HG03342 (cell line): ENCODE data around the gene TKTL1.

Experiments used
- ATAC-seq: cut with Tn5 transposase; IDR thresholded peaks from one replicate; pipeline ENCODE4 v1.9.1; 2021; ENCODE audit warnings: mild to moderate bottlenecking, moderate library complexity; ENCODE audit not compliant: unreplicated experiment

Gene TKTL1

DNA sequence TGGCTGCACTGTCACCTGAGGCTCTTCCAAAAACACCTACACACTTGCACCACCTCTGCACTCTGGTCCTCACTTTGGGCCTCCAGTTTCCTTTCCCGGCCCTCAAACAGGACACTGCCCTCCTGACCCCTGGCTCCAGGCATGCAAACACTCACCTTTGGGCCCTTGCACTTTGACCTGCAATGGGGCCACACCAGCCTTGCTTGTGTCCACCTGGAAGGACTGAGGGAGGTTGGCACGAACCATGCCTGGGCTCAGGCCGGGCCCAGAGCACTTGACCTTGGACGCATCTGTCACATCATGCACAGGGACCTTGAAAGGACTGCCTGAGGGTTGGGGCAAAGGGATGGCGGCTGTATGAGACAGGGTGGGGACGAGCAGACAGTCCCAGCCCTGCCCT, 63.2 kb downstream of the TKTL1 start:
- no peak for ATAC-seq

DNA sequence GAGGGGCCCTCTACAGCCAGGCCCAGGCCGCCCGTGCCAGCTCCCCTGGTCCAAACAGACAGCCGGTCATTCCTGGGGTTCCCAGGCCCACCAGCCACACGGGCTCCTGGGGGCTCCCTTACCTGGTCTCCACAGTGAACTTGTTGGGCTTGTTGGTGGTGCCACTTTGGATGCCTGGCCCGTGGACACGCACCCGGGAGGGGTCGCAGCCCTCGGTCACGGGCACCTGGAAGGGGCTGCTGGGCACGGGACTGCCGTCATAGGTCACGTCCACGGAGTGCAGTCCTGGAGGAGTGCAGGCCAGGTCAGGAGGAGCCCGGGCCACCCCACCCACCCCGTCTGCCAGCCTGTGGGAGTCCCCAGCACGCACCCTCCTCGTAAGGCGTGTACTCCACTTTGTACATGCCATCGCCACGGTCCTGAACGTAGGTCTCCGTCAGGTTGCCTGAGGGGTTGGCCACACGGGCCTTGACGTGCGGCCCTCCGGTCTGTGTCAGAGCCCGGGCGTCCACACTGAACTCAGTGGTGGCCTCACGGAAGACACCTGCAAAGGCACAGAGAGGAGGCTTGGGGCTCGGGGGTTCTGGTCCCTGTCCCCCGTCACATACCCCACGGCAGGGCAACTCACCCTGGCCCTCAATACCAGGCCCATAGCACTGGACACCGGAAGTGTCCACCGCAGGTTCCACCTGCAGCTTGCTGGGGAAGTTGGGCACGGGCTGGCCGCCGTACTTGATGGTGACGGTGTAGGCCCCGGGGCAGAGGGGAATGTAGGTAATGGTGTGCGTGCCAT, 64.0 kb downstream of the TKTL1 start:
- no peak for ATAC-seq

DNA sequence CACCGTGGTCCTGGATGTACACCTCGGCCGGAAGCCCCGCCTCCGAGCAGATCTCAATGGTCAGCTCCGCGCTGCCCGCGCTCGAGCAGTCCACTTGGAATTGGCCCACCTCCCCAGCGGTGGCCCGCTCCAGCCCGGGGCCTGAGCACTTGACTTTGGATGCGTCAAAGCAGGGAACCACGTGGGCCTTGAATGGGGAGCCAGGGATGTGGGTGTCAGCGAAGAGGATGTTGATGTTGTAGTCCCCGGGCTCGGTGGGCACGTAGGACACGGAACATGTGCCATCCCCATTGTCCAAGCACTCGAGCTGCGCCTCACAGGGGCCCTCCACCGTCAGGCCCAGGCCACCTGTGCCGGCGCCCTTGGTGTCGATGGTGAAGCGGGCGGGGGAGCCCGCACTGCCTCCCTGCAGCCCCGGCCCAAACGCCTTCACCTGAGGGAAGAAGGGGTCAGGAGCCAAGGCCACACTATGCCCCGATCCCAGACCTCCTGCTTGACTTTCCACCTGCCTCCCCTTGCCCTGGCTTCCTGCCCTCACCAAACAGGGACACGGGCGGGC, 64.6 kb downstream of the TKTL1 start:
- no peak for ATAC-seq

DNA sequence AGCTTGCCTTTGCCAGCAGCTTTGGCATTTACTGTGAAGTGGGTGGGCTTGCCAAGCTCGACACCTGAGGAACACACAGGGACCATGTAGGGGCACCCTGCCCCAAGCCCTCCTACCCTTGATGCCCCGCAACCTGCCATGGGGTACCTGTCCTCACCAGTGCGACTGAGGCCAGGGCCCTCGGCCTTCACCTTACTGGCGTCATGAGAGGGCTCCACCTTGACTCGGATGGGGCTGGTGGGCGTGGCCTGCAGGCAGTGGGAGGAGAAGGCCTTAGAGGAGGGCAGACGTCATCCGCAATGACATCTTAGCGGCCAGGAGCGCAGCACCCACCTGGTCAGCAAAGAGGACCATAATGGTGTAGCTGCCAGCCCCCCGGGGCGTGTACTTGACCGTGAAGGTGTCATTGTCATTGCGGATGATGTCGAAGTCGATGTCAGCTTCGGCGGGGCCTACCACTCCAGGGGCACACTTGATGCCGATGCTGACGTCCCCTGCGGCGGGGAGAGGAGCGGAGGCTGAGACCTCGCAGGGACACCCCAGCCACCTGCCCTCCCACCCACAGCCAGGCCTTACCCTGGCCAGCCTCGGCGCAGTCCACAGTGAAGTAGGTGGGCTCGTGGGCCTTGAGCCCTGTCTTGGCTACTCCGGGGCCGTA, 66.6 kb downstream of the TKTL1 start:
- ATAC-seq: no peak

DNA sequence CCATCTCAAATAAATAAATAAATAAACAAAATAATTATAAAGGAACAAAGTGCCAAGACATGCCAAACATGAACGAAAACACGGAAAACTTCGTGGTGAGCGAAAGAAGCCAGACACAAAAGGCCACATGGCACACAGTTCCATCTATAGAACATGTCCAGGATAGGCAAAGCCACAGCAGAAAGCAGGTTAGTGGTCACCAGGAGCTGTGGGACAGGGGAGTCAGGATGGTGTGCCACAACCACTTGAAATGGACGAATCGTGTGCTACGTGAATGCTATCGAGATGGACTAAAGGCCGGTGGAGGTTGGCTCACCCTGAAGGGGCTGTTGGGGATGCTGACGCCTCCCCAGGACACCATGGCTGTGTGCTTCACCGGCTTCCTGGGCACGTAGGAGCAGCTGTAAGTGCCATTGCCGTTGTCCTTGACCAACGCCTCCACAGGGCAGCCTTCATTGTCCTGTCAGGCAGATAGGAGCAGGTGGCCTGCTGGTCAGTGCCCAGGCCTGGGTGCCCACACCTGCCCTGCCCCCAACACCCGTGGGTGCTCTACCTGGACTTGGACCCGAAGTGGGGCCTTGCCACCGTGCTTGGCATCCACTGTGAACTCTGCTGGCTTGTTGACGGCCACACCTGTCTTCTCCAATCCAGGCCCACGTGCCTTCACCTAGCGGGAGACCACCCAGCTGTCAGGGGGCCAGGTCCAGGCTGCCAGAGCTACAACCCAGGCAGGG, 68.3 kb downstream of the TKTL1 start:
- no peak for ATAC-seq

DNA sequence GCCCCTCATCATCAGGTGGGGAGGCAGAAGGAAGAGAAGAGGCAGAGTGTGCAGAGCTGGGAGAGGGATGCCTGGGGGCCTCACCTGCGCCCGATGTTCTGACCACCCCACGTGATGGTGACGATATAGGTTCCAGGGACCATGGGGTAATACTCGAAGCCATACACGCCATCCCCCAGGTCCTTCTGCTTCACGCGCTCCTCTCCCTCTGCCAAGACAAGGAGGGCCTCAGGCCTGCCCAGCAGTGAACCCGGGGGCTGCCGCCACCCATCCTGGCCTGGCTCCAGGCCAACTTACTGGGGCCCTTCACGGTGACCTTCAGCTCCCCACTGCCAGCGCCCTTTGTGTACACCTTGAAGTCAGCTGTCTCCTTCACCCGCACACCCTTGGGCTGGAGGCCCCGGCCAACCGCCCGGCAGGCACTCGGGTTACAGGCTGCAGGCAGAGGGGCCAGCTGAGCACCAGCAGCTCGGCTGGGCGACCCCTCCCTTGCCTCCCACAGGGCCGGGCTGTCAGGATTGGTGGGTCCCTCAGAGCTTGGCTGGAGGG, 69.5 kb downstream of the TKTL1 start:
- ATAC-seq: no peak

DNA sequence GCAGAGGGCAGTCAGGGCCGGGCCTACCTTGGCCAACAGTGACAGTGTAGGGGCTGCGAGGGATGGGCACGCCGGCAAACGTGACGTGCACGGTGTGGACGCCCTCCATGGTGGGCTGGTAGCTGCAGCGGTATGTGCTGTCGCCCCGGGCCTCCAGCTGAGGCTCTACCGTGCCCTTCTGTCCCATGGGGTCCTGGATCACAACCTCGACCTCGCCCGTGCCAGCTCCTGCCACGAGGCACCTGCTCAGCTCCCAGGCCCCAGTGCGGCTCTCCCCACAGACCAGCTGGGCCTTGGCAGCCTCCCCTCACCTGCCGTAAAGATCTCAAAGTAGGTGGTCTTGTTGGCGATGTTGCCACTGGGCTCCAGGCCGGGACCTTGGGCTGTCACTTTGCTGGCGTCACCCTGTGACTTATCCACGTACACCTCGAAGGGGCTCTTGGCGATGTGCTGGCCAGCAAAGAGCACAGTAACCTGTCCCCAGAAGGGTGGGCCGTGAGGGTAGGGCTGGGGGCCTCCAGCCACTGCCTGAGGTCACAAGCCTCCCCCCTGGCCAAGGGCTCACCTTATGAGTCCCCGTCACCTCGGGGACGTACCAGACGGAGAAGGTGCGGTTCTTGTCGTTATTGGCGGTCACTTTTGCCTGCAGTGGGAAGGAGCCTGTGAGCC, 70.5 kb downstream of the TKTL1 start:
- no peak for ATAC-seq

DNA sequence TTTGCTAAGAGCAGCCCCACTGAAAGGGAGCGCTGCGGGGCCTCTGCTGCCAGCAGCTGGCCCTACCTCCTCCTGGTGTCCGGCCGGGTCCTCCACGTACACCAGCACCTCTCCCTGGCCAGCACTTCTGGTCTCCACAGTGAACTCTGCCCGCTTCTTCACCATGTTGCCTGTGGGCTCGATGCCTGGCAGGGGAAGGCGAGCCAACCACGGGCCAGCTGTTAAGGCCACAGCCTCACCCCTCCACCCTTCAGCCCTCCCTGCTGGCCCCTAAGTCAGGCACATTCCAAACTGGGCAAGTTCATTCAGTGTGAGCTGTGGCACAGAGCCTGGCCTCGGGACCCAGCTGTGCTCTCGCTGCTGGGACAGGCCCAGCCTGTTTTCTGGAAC, 71.1 kb downstream of the TKTL1 start:
- ATAC-seq: no peak

DNA sequence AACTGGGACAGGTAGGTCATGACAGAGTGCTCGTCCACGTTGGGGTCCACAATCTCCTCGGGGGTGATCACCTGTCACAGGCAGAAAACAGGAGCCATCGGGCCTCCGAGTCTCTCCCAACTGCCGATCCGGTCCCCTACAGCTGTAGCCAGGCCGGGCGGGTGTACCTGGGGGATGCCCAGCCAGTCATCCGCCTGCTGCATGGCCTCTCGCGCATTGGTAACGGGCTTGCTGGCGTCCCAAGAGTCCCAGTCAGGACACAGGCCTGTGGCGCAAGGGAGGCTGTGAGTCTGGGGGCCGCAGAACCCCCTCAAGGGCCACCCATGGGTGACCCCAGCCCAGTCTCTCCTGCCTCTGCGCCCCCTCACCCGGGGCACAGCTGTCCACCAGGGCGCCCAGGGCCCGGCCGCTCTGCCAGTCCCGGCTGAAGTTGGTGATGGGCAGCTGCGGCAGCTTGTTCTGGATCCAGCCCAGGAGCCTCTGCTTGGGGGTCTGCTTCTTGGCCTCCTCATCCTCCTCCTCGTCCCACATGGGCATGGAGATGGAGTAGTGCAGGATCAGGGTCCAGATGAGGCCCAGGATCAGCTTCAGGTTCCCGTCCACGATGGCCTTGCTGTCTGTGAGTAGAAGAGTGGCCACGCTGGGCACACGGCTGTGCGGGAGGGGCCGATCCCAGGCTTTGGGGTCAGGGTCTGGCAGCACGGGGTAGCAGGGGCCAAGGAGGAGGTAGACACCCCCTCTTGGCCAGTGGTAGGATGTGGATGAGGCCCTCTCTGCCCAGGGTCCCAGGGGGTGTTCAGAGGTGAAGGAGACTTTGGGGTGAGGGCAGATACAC, 72.1 kb downstream of the TKTL1 start:
- ATAC-seq: no peak

DNA sequence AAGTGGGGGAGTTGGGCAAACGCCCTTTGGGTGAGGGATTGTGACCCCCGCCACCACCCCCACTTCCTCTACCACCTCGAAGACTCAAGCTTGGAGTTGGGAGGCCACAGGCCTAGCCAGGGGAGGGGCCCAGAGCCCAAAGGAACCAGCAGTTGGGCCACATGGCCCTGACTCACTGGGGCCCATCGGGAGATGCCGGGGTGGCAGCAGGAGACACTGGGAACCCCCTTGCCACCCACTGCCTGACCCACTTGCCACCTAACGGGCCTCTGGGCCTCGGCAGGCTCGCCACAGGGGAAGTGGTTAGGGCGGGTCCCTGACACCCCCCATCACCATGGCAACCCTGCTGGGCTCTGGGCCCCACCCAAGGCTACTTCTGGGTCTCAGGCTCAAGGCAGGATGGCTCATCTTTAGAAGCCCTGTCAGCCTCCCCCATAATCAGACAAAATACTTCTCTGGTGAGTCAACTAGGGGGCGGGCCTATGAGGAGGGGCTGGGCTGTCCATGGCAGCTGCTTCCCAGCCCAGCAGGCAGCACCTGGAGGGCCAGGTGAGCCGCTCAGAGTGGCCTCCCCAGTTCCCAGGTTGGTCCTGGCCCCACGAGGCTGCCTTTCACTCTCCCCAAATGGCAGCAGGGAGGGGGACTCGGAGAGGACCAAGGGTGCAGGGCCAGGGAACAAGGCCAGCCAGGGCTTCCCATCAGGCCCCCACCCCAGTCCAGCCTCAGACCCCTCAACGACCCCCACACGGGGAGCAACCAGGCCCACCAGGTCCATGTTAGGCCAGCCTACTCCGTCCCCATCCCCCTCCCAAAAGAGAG, 73.2 kb downstream of the TKTL1 start:
- no peak for ATAC-seq

DNA sequence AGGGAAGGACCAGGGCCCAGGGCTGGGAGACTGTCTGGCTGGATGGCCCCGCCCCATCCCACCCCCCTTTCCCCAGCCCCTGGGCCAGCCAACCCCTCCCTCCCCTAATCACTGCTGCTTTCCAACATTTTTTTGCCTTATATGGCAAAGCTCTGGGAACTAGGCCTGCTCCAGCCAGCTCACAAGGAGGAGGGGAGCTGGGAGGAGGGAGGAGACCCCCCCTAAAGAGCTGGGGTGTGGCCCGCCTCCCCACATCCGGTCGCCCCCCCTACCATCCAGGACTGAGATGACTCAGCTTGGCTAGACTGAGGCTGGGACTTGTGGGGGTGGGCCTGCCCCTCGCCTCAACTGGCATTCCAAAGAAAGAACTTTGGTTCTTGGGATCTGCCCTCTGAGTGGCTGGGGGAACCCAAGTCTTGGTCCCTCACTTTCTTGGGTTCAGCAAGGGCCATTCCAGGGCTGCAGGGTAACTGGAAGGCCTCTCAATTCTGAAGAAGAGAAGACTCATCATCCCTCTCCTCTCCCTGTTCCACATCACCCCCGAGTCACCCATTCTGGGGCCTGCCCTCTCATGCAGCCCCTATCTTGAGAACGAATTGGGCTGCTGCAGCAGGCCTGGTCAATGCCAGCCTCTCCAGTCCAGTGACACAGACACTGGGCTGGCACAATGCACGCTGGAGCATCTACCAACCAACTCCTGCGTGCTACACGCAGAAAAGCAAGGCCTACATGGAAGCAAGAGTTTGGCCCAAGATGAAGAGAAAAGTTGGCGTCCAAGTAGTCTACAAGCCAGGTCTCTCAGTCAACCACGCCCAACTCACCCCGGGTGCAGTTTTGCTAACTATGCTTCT, 74.1 kb downstream of the TKTL1 start:
- ATAC-seq: no peak

DNA sequence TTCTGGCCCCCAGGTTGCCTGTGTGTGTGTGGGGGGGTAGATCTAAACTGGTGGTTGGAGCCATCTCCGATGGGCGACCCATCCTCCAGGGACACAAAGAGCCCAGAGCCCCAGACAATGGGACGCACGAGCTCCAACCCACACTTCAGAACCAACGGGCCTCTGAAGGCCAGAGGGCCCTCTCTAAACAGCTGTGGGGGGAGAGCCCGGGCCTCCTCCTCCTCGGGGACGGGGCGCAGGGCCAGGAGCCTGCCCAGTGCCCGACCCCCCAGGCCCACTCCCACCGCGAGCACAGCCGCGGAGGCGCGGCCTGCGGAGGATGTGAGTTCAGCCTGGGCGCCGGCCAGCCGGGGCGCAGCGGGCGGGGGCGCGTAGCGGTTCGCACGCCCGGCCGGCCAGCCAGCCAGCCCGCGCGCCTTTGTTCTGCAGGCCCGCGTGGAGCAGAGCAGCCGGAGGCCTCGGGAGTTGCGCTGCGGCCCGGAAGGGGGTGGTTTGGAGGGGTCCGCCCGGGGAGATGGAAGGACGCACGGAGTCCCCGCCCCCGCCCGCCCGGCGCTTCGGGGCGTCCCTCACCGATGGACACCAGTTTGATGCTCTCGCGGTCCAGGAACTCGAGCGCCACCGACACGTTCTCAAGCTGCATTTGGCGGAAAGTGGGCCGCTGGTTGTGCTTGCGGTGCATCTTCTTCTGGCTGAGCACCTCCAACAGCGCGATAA, 74.9 kb downstream of the TKTL1 start:
- ATAC-seq: no peak

DNA sequence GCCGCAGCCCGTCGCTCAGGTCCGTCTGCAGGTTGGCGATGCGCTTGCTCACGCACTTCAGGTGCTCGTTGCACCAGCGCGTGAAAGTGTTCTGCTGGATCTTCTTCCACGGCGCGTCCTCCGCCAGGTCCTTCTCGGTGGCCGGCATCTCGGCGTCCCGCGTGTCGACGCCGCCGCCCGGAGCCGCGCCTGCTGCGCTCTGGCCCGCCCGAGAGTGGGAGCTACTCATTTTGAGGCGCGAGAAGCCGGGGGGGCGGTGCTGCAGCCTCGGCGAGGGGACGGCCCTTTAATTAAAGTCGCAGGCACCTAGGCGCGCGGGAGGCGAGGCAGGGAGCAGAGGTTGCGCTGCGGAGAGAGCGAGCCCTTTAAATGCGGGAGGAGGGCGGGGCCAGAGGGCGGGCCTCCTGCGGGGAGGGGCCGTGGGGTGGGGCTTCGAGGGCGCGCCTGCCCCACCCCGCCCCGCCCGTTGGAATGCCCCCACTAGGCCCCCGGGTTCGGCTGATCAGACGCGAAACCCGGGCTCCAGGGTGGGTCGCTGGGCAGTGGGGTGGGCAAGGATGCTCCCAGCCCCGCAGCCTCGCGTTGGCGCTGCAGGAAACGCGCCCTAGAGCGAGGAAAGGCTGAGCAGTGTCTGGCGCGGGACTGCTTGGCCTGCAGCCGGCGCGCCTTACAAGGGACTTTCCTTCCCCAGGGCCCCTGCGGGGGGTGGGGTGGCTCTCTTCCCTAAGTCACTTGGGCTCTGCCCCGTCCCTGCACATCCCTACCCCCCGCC, 75.6 kb downstream of the TKTL1 start:
- peak; percentile 63 for ATAC-seq

DNA sequence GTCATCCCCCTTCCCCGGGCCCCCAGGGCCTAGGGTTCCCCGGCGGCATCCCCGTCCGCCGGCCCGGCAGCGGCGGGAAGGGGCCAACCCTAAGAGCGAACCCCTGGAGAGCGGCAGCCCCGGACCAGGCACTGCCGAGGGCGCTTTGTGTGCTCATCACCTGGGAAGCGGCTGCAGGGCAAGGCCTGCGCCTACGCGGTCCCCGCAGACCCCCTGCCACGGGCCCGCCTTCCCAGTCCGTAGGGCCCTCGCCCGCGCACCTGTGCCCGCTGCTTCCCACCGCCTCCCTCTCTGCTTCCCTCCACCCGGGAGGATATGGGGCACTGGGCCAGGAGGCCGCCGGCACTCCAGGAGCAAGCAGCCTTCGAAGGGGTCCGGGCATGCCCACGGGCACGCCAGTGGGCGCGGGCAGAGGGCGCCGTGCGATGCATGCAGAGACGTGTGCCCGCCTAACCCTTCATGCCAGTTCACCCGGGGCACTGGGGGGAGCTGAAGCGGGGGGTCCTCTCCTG, 76.2 kb downstream of the TKTL1 start:
- ATAC-seq: no peak

DNA sequence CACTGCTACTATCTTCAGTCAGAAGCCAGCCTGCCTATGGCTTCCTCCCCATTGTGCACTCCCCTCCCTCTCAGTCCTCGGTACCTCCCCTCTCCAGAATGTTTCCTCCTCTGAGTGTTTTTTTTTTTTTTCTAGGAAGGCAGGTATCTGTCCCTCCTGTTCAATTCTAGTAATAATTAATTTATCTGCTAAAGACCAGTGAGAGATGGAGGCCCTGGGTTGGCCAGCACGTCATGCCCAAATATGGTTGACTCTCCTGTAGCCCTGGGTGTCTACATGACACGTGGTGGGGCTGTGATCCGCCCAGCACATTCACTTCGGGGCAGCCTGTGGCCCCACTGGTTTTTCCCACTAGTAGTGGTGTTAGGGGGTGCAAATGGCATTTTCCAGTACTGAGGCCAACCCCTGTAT, 77.0 kb downstream of the TKTL1 start:
- ATAC-seq: no peak
